Vagina (tissue), 2 donors: ENCODE data around the gene TENM4.

Experiments
- CTCF ChIP-seq, 3 experiments: fragments of 450-650 bp in 2 of 3; fragments of 200-600 bp in 1 of 3; sonication (generic) in 1 of 3; IDR thresholded peaks; one replicate each; pipeline ENCODE4 v1.5.1; 2017 to 2019; ENCODE audit warnings: antibody characterized with exemption in 3 of 3, mild to moderate bottlenecking in 2 of 3, moderate library complexity in 2 of 3
- POLR2A ChIP-seq, 2 donors: fragments of 450-650 bp; IDR thresholded peaks; one replicate each; pipeline ENCODE4 v1.6.1; 2017; ENCODE audit warnings: antibody characterized with exemption in 2 of 2, mild to moderate bottlenecking in 2 of 2, moderate library complexity in 2 of 2

- TF ChIP-seq POLR2A (IDR thresholded peaks at IDR 0.05) (no peak), CTCF (IDR thresholded peaks at IDR 0.05) (no peak)
These were observed 45.6 kb upstream of the TENM4 start for GRCh38 chr11:79486242-79486984.
